SU-DHL-6 (cell line): ENCODE measurements around the gene ITSN1.

Source experiments
- H2AFZ ChIP-seq: fragments of 200-600 bp; sonication (generic); 2 replicates; pipeline ENCODE4 v1.6.1; 2014; ENCODE audit warnings: low read depth, mild to moderate bottlenecking, moderate library complexity, mixed read lengths, antibody characterized with exemption, low read length; ENCODE audit not compliant: severe bottlenecking
- H3F3A ChIP-seq: fragments of 200-600 bp; shearing (Covaris generic); 2 replicates; pipeline ENCODE4 v1.6.0; 2016; ENCODE audit warnings: antibody characterized with exemption, mild to moderate bottlenecking; ENCODE audit not compliant: insufficient read depth
- H3K27ac ChIP-seq: fragments of 200-600 bp; sonication (generic); 2 replicates; pipeline ENCODE4 v1.5.1; 2016; ENCODE audit warnings: low read depth, mild to moderate bottlenecking, low read length, moderate library complexity, mixed read lengths
- H3K27me3 ChIP-seq: fragments of 200-600 bp; sonication (generic), shearing (Covaris generic); 2 replicates; pipeline ENCODE4 v1.6.0; 2014; ENCODE audit warnings: mild to moderate bottlenecking, low read length
- H3K36me3 ChIP-seq: fragments of 200-600 bp; sonication (generic); 2 replicates; pipeline ENCODE4 v1.6.1; 2014; ENCODE audit warnings: mild to moderate bottlenecking, low read length, mixed read lengths
- H3K4me2 ChIP-seq: fragments of 300-600, 200-600 bp; shearing (Covaris generic), sonication (generic); 2 replicates; pipeline ENCODE4 v1.6.0; 2014; ENCODE audit warnings: low read length, low read depth, mild to moderate bottlenecking; ENCODE audit not compliant: poor library complexity, severe bottlenecking
- H3K4me3 ChIP-seq: fragments of 200-600 bp; sonication (generic); 2 replicates; pipeline ENCODE4 v1.5.1; 2014; ENCODE audit warnings: antibody characterized with exemption, low read length, mild to moderate bottlenecking, mixed read lengths; ENCODE audit not compliant: insufficient read depth, poor library complexity, severe bottlenecking
- H3K79me2 ChIP-seq: fragments of 200-600 bp; sonication (generic); 2 replicates; pipeline ENCODE4 v1.6.1; 2014; ENCODE audit warnings: mild to moderate bottlenecking, low read length, moderate library complexity; ENCODE audit not compliant: insufficient read depth
- H3K9ac ChIP-seq: fragments of 200-600 bp; sonication (generic); 2 replicates; pipeline ENCODE4 v1.7.0; 2014; ENCODE audit warnings: mild to moderate bottlenecking, low read length
- H3K9me2 ChIP-seq: fragments of 200-600 bp; sonication (generic); replicated peaks from 2 replicates; pipeline ENCODE4 v1.6.1; 2014; ENCODE audit warnings: low read length; ENCODE audit not compliant: insufficient read depth
- H3K9me3 ChIP-seq: fragments of 200-600 bp; sonication (generic); 2 replicates; pipeline ENCODE4 v1.6.1; 2014; ENCODE audit warnings: low read length, mixed read lengths; ENCODE audit not compliant: insufficient read depth
- H4K20me1 ChIP-seq: fragments of 200-600 bp; sonication (generic); 2 replicates; pipeline ENCODE4 v1.6.1; 2014; ENCODE audit warnings: low read depth, mild to moderate bottlenecking, antibody characterized with exemption, low read length, moderate library complexity, mixed read lengths
- CTCF ChIP-seq: fragments of 200-600 bp; sonication (generic); IDR thresholded peaks from one replicate; pipeline ENCODE4 v1.5.1; 2017; ENCODE audit warnings: antibody characterized with exemption, mild to moderate bottlenecking, low read length, moderate library complexity; ENCODE audit not compliant: insufficient read depth, poor library complexity, severe bottlenecking
- EZH2phosphoT487 ChIP-seq: fragments of 200-600 bp; sonication (generic), shearing (Covaris generic); conservative IDR thresholded peaks from 2 replicates; pipeline ENCODE4 v1.6.1; 2018; ENCODE audit warnings: mild to moderate bottlenecking, antibody characterized with exemption, low read length, moderate library complexity, mixed read lengths

ITSN1 gene

GRCh38 chr21:33802481-33802880 is 160.2 kb downstream of the ITSN1 start:
- no peak overlapping the region for H3K27ac ChIP-seq
- H3K79me2 ChIP-seq, result no peaks in the 10 kb centered on the region

GRCh38 chr21:33808715-33809367 is 166.5 kb downstream of the ITSN1 start:
- no peak overlapping the region for H3K4me3 ChIP-seq
- no peaks in the 10 kb centered on the region for H3K27me3 ChIP-seq
- H4K20me1 ChIP-seq, result no peaks in the 10 kb centered on the region
- H3F3A ChIP-seq, result no peaks in the 10 kb centered on the region
- no peak overlapping the region for H3K27ac ChIP-seq
- no peak overlapping the region for H3K9ac ChIP-seq
- no peaks in the 10 kb centered on the region for H3K9me3 ChIP-seq
- no peaks in the 10 kb centered on the region for H3K36me3 ChIP-seq
- no peaks in the 10 kb centered on the region for H3K79me2 ChIP-seq
- no peak overlapping the region for H3K4me2 ChIP-seq
- no peak overlapping the region for H2AFZ ChIP-seq
- TF ChIP-seq EZH2phosphoT487 (no peak), CTCF (no peak)
- no peaks in the 10 kb centered on the region for H3K9me2 ChIP-seq

More at GRCh38 chr21:33802481-33802880, 160.2 kb downstream of the ITSN1 start:
- no peak overlapping the region for H3K4me3 ChIP-seq
- H3F3A ChIP-seq, result no peaks in the 10 kb centered on the region
- TF ChIP-seq EZH2phosphoT487 (no peak), CTCF (no peak)
- H2AFZ ChIP-seq, result no peak overlapping the region
- no peaks in the 10 kb centered on the region for H3K9me2 ChIP-seq
- no peaks in the 10 kb centered on the region for H4K20me1 ChIP-seq
- no peaks in the 10 kb centered on the region for H3K36me3 ChIP-seq
- no peak overlapping the region for H3K9ac ChIP-seq
- no peaks in the 10 kb centered on the region for H3K27me3 ChIP-seq
- no peaks in the 10 kb centered on the region for H3K9me3 ChIP-seq
- no peak overlapping the region for H3K4me2 ChIP-seq

- Histone ChIP-seq H3K9me2 (no peaks in the 10 kb centered on the region), H3K36me3 (no peaks in the 10 kb centered on the region), H3K27ac (no peak overlapping the region), H3K27me3 (no peaks in the 10 kb centered on the region), H3K4me2 (no peak overlapping the region), H3K4me3 (no peak overlapping the region), H2AFZ (no peak overlapping the region), H4K20me1 (no peaks in the 10 kb centered on the region), H3F3A (no peaks in the 10 kb centered on the region), H3K9me3 (no peaks in the 10 kb centered on the region), H3K79me2 (no peaks in the 10 kb centered on the region), H3K9ac (no peak overlapping the region)
- TF ChIP-seq CTCF, result no peak
- no peak for TF ChIP-seq EZH2phosphoT487
Observed at GRCh38 chr21:33810766-33811165, 168.5 kb downstream of the ITSN1 start.
